Kidney (tissue), 14 donors: Measurements from ENCODE around the gene MIS18BP1. TPM values are rescaled to one million over a fixed set of nuclear protein-coding genes. Genes with fewer than 3 reads are reported as not detected.

Experiments used
- DNase-seq, 5 donors: peaks; one replicate each; pipeline ENCODE4 v3.0.0-alpha.2; 2013 to 2020
- FAIRE-seq: peaks from 2 replicates; lab custom pipeline; 2012; peaks lifted over from hg19 to GRCh38; lab: Jason Lieb, UNC
- H3K27ac ChIP-seq, 2 donors: one replicate each; pipeline ENCODE4 v1.7.0; 2013; ENCODE audit warnings: low read depth in 2 of 2, low read length in 2 of 2, inconsistent platforms in 1 of 2
- H3K27me3 ChIP-seq: one replicate; pipeline ENCODE4 v1.7.1; 2013; ENCODE audit warnings: low read length, inconsistent platforms; ENCODE audit not compliant: control insufficient read depth, insufficient read depth
- H3K36me3 ChIP-seq, 3 donors: one replicate each; pipeline versions ENCODE4 v1.7.0 to v1.7.1; 2013; ENCODE audit warnings: low read length in 3 of 3, control low read depth in 1 of 3, inconsistent platforms in 1 of 3; ENCODE audit not compliant: insufficient read depth in 3 of 3, control insufficient read depth in 2 of 3
- H3K4me1 ChIP-seq, 3 donors: one replicate each; pipeline versions ENCODE4 v1.7.0 to v1.7.1; 2013; ENCODE audit warnings: low read length in 3 of 3, inconsistent platforms in 1 of 3, low read depth in 1 of 3; ENCODE audit not compliant: control insufficient read depth in 2 of 3, insufficient read depth in 2 of 3
- H3K4me3 ChIP-seq, 3 donors: one replicate each; pipeline versions ENCODE4 v1.7.0 to v1.8.1; 2013; ENCODE audit warnings: low read length in 3 of 3, control low read depth in 1 of 3, inconsistent platforms in 1 of 3
- H3K9ac ChIP-seq, 3 donors: one replicate each; pipeline versions ENCODE4 v1.7.0 to v1.7.1; 2013; ENCODE audit warnings: low read length in 3 of 3, control low read depth in 1 of 3, inconsistent platforms in 1 of 3
- H3K9me3 ChIP-seq, 3 donors: one replicate each; pipeline versions ENCODE4 v1.7.0 to v1.7.1; 2013; ENCODE audit warnings: low read length in 3 of 3, control low read depth in 1 of 3, inconsistent platforms in 1 of 3; ENCODE audit not compliant: control insufficient read depth in 2 of 3, insufficient read depth in 1 of 3
- intact Hi-C: fragments of 100-400 bp; cut with DNase I; formaldehyde crosslinking; loops from one replicate; pipeline ENCODE4 v1.11.1; 2022
- polyA plus RNA-seq: library from polyadenylated mRNA; stranded (reverse); fragments of 350-450 nt; fragmentation: Illumina TruSeq; extraction: RNeasy Lipid Tissue Mini Kit (QIAGEN cat#74804); gene quantifications from one replicate; pipeline ENCODE4 v1.2.3, GENCODE V29; 2014; ENCODE audit warnings: low read depth, low replicate concordance; ENCODE audit not compliant: insufficient read depth
- total RNA-seq: library from RNA; stranded (reverse); fragmentation: NEBNext Ultra II Directional; extraction: Animal tissue kit (Norgen Biotek cat#: 25700); gene quantifications from one replicate; pipeline ENCODE4 v1.2.1, GENCODE V29; 2021
- TF ChIP-seq, protein P1 (sequence below): IDR thresholded peaks from 3 replicates; pipeline ENCODE4 v1.5.1; 2012; ENCODE audit warnings: mild to moderate bottlenecking, moderate library complexity, borderline replicate concordance; ENCODE audit not compliant: insufficient read depth; ENCODE audit errors: extremely low read depth
- donor health status: control.
- donor health status: control.
- donor health status: control.
- donor health status: control.
- donor health status: control.
- donor health status: DM: yes; HTN: yes; CAD: no.
- donor health status: Normal renal cell carcinoma (clear cell type).

MIS18BP1 gene
- total and polyA plus RNA-seq, 2 donors from 2014 or later, result 3.7 to 17.9 TPM

DNA sequence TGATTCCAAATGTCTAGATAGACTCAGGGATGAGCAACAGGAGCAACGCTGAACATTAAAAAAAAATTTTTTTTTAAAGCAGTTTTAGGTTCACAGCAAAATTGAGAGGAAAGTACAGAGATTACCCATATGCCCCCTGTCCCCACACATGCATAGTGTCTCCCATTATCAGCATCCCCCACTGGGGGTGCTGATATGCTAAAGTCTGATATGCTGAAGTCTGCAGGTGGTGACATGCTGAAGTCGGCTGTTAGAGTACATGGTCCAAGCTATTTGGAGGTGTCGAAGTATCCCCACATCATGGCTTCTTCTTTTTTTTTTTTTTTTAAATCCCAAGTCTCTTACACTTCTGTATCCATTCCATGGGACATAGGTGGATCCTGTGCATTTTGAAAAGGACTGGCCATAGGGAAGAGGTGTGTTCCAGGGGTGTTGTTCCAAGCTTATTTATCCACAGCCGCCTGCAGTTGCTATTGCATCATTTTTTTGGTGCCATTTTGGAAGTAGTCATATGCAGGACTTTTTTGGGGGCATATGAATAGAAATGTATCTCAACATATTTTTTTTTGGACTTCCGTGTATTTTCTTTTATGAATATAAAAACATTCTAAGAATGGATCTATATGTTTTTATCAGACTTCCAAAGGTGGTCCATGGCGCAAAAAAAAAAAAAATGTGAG lies 19.0 kb upstream of the MIS18BP1 start:
- DNase-seq (no peak), FAIRE-seq (no peak)
- no peaks in the 10 kb centered on the region for H3K4me1 ChIP-seq
- H3K4me3 ChIP-seq, result no peak overlapping the region
- H3K27ac ChIP-seq, result no peak overlapping the region
- no peak overlapping the region for H3K9ac ChIP-seq
- TF ChIP-seq, protein P1, sequence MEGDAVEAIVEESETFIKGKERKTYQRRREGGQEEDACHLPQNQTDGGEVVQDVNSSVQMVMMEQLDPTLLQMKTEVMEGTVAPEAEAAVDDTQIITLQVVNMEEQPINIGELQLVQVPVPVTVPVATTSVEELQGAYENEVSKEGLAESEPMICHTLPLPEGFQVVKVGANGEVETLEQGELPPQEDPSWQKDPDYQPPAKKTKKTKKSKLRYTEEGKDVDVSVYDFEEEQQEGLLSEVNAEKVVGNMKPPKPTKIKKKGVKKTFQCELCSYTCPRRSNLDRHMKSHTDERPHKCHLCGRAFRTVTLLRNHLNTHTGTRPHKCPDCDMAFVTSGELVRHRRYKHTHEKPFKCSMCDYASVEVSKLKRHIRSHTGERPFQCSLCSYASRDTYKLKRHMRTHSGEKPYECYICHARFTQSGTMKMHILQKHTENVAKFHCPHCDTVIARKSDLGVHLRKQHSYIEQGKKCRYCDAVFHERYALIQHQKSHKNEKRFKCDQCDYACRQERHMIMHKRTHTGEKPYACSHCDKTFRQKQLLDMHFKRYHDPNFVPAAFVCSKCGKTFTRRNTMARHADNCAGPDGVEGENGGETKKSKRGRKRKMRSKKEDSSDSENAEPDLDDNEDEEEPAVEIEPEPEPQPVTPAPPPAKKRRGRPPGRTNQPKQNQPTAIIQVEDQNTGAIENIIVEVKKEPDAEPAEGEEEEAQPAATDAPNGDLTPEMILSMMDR, result no peak
- no peaks in the 10 kb centered on the region for H3K36me3 ChIP-seq
- intact Hi-C loops, result no loop called here
- H3K9me3 ChIP-seq, result no peaks in the 10 kb centered on the region
- no peaks in the 10 kb centered on the region for H3K27me3 ChIP-seq

DNA sequence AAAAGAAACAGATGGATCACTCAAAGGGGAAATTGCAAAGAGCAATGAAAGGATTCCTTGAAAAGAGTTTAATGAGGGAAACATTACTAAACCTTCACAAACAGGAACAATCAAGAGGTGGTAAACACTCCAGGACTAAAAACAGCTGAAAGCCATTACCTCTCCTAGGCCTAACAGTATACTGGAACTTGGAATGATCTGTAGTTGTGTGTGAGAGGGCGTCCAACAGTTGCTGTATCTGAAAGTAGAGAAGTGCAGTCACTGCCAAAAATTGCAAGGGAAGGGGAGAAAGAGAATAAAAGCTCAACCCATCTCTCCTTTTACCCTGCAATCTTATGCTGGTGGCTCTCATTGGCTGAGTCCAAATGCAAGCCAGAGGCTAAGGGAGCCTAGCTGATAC lies 17.0 kb upstream of the MIS18BP1 start:
- intact Hi-C loops, result no loop called here
- TF ChIP-seq, protein P1, result no peak
- no peak for DNase-seq
- H3K4me3 ChIP-seq, result no peak overlapping the region
- H3K4me1 ChIP-seq, result no peaks in the 10 kb centered on the region
- no peak overlapping the region for H3K27ac ChIP-seq
- no peak overlapping the region for H3K9ac ChIP-seq
- H3K36me3 ChIP-seq, result no peaks in the 10 kb centered on the region
- FAIRE-seq, result no peak
- H3K9me3 ChIP-seq, result no peaks in the 10 kb centered on the region
- no peaks in the 10 kb centered on the region for H3K27me3 ChIP-seq

DNA sequence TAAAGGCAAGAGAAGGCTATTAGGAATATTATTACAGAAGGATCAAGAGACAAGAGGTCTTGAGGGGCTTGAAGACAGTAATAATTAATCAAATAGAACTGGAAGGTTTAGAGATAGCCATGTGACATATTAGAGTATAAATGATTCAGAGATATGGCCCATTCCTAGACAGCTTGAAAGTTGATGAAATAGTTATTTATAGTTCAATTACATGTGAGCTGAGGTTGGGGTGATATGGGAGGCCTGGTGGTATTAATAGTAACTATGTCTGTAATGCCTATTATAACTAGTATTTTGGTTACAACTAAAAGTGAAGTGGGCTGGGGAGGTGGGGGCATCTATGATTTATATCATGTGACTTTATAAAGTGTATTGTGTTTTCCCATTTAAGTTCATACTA lies 14.1 kb upstream of the MIS18BP1 start:
- DNase-seq (no peak), FAIRE-seq (no peak)
- H3K9ac ChIP-seq, result no peak overlapping the region
- intact Hi-C loops, result loop anchor here (10.0 kb wide), 1 partner anchor 352 kb away; no protein-coding TSS in a partner anchor
- H3K9me3 ChIP-seq, result no peaks in the 10 kb centered on the region
- TF ChIP-seq, protein P1, result no peak
- H3K27ac ChIP-seq, result no peak overlapping the region
- H3K4me1 ChIP-seq, result no peaks in the 10 kb centered on the region
- no peak overlapping the region for H3K4me3 ChIP-seq
- H3K36me3 ChIP-seq, result no peaks in the 10 kb centered on the region
- H3K27me3 ChIP-seq, result no peaks in the 10 kb centered on the region
